HG03064 (cell line): Measurements from ENCODE around the gene PDE11A.

Source experiments
- ATAC-seq: cut with Tn5 transposase; IDR thresholded peaks from one replicate; pipeline ENCODE4 v1.9.1; 2021; ENCODE audit warnings: low read depth; ENCODE audit not compliant: unreplicated experiment

PDE11A gene

GRCh38 chr2:177711483-177712265, 360.9 kb downstream of the PDE11A start:
- ATAC-seq = no peak

- no peak for ATAC-seq
Observed at GRCh38 chr2:177710889-177711288, 361.7 kb downstream of the PDE11A start.

GRCh38 chr2:177709986-177710401, 362.6 kb downstream of the PDE11A start:
- ATAC-seq = no peak

GRCh38 chr2:177708660-177709444, 363.7 kb downstream of the PDE11A start:
- no peak for ATAC-seq

GRCh38 chr2:177708106-177708505, 364.5 kb downstream of the PDE11A start:
- no peak for ATAC-seq

- no peak for ATAC-seq
Observed at GRCh38 chr2:177705511-177706173, 366.9 kb downstream of the PDE11A start.

GRCh38 chr2:177703159-177703558, 369.4 kb downstream of the PDE11A start:
- no peak for ATAC-seq

- no peak for ATAC-seq
Observed at GRCh38 chr2:177698281-177698680, 374.3 kb downstream of the PDE11A start.

- ATAC-seq = no peak
Observed at GRCh38 chr2:177694348-177694747, 378.2 kb downstream of the PDE11A start.

GRCh38 chr2:177693658-177694339, 378.8 kb downstream of the PDE11A start:
- no peak for ATAC-seq

GRCh38 chr2:177692783-177693269, 379.8 kb downstream of the PDE11A start:
- no peak for ATAC-seq

GRCh38 chr2:177692042-177692782, 380.4 kb downstream of the PDE11A start:
- no peak for ATAC-seq

GRCh38 chr2:177691177-177691576, 381.4 kb downstream of the PDE11A start:
- no peak for ATAC-seq

- no peak for ATAC-seq
Observed at GRCh38 chr2:177689623-177690022, 383.0 kb downstream of the PDE11A start.

- ATAC-seq = no peak
Observed at GRCh38 chr2:177688844-177689243, 383.7 kb downstream of the PDE11A start.

GRCh38 chr2:177683661-177684069, 388.9 kb downstream of the PDE11A start:
- ATAC-seq = no peak

GRCh38 chr2:177682836-177683660, 389.5 kb downstream of the PDE11A start:
- no peak for ATAC-seq

GRCh38 chr2:177682006-177682405, 390.6 kb downstream of the PDE11A start:
- no peak for ATAC-seq
